GM21528 (cell line): Measurements from ENCODE around the gene CREB3L4.

Experiments used
- ATAC-seq: cut with Tn5 transposase; IDR thresholded peaks from one replicate; pipeline ENCODE4 v1.9.1; 2021; ENCODE audit warnings: mild to moderate bottlenecking, moderate library complexity; ENCODE audit not compliant: unreplicated experiment, low FRiP score

Gene CREB3L4

GRCh38 chr1:153967107-153967999 lies at the start of gene CREB3L4:
Gene CREB3L4 (plus strand): TSS chr1:153967902. CDS start chr1:153968526, 624 bp downstream.
- ATAC-seq = peak; percentile 64

- no peak for ATAC-seq
These were observed 47.5 kb upstream of the CREB3L4 start for GRCh38 chr1:153919876-153920852.

- no peak for ATAC-seq
These were observed 46.5 kb upstream of the CREB3L4 start for GRCh38 chr1:153921080-153921802.

GRCh38 chr1:153921803-153922075 lies 46.0 kb upstream of the CREB3L4 start:
- ATAC-seq = no peak

GRCh38 chr1:153922076-153922971 lies 45.4 kb upstream of the CREB3L4 start:
- ATAC-seq = peak; percentile 31

GRCh38 chr1:153922972-153923925 lies 44.5 kb upstream of the CREB3L4 start, which contains the start of gene GATAD2B:
Gene GATAD2B (minus strand): TSS chr1:153922972. CDS start chr1:153828347, 94,625 bp downstream.
- ATAC-seq = peak; percentile 90

GRCh38 chr1:153926405-153926804 lies 41.3 kb upstream of the CREB3L4 start:
- no peak for ATAC-seq

- ATAC-seq = no peak
These were observed 39.5 kb upstream of the CREB3L4 start for GRCh38 chr1:153928245-153928644.

GRCh38 chr1:153928791-153929341 lies 38.8 kb upstream of the CREB3L4 start:
- no peak for ATAC-seq

GRCh38 chr1:153929426-153929825 lies 38.3 kb upstream of the CREB3L4 start:
- no peak for ATAC-seq

GRCh38 chr1:153929981-153930948 lies 37.4 kb upstream of the CREB3L4 start:
- no peak for ATAC-seq

GRCh38 chr1:153932156-153933131 lies 35.3 kb upstream of the CREB3L4 start:
- no peak for ATAC-seq

- no peak for ATAC-seq
These were observed 34.3 kb upstream of the CREB3L4 start for GRCh38 chr1:153933430-153933829.

GRCh38 chr1:153933955-153934354 lies 33.7 kb upstream of the CREB3L4 start:
- ATAC-seq = no peak

- ATAC-seq = no peak
These were observed 33.0 kb upstream of the CREB3L4 start for GRCh38 chr1:153934746-153935145.
